HG02884 (cell line): ENCODE results near the gene CADPS.

ENCODE experiments used
- ATAC-seq: cut with Tn5 transposase; IDR thresholded peaks from one replicate; pipeline ENCODE4 v1.9.1; 2021; ENCODE audit warnings: mild to moderate bottlenecking, moderate library complexity; ENCODE audit not compliant: unreplicated experiment

The CADPS gene

GRCh38 chr3:62653796-62654195 is 221.4 kb downstream of the CADPS start:
- ATAC-seq, result no peak

GRCh38 chr3:62647711-62648110 is 227.5 kb downstream of the CADPS start:
- ATAC-seq, result no peak

- ATAC-seq, result no peak
Measured at GRCh38 chr3:62644493-62644892, 230.7 kb downstream of the CADPS start.

- no peak for ATAC-seq
Measured at GRCh38 chr3:62638316-62638715, 236.9 kb downstream of the CADPS start.

- no peak for ATAC-seq
Measured at GRCh38 chr3:62636235-62636826, 238.9 kb downstream of the CADPS start.

- no peak for ATAC-seq
Measured at GRCh38 chr3:62632510-62633294, 242.5 kb downstream of the CADPS start.

- no peak for ATAC-seq
Measured at GRCh38 chr3:62631488-62631887, 243.7 kb downstream of the CADPS start.

- ATAC-seq, result no peak
Measured at GRCh38 chr3:62630664-62631063, 244.6 kb downstream of the CADPS start.

- no peak for ATAC-seq
Measured at GRCh38 chr3:62625268-62625667, 249.9 kb downstream of the CADPS start.

- ATAC-seq, result no peak
Measured at GRCh38 chr3:62624185-62624584, 251.0 kb downstream of the CADPS start.

GRCh38 chr3:62622553-62623174 is 252.6 kb downstream of the CADPS start:
- ATAC-seq, result no peak

GRCh38 chr3:62621925-62622324 is 253.3 kb downstream of the CADPS start:
- no peak for ATAC-seq

GRCh38 chr3:62621176-62621575 is 254.0 kb downstream of the CADPS start:
- no peak for ATAC-seq

- ATAC-seq, result no peak
Measured at GRCh38 chr3:62615258-62615849, 259.9 kb downstream of the CADPS start.

- ATAC-seq, result no peak
Measured at GRCh38 chr3:62614527-62614926, 260.7 kb downstream of the CADPS start.

- no peak for ATAC-seq
Measured at GRCh38 chr3:62611541-62612240, 263.5 kb downstream of the CADPS start.

GRCh38 chr3:62607287-62608029 is 267.8 kb downstream of the CADPS start:
- no peak for ATAC-seq

- no peak for ATAC-seq
Measured at GRCh38 chr3:62605413-62606068, 269.7 kb downstream of the CADPS start.

- no peak for ATAC-seq
Measured at GRCh38 chr3:62604751-62605351, 270.4 kb downstream of the CADPS start.

- ATAC-seq, result no peak
Measured at GRCh38 chr3:62604298-62604697, 270.9 kb downstream of the CADPS start.
